ENCODE measurements around the gene TEKT1.

TEKT1 gene

GRCh38 chr17:6757747-6758146 lies 73.8 kb downstream of the TEKT1 start:
- DNase-seq (ENCODE audit: low read depth), result no peak

GRCh38 chr17:6756425-6757031 lies 75.0 kb downstream of the TEKT1 start:
- no peak for DNase-seq (ENCODE audit: low read depth)

GRCh38 chr17:6755731-6756184 lies 75.8 kb downstream of the TEKT1 start, which contains the start of gene XAF1:
Gene XAF1, plus strand, starts transcription at chr17:6756046. Its CDS starts 33 bp downstream, at chr17:6756079.
- DNase-seq (ENCODE audit: low read depth), result peak; percentile 40

- DNase-seq (ENCODE audit: low read depth), result peak; percentile 50
These were observed 76.2 kb downstream of the TEKT1 start for GRCh38 chr17:6755281-6755680.

GRCh38 chr17:6753546-6753945 lies 78.0 kb downstream of the TEKT1 start:
- DNase-seq (ENCODE audit: low read depth), result no peak

- DNase-seq (ENCODE audit: low read depth), result peak; percentile 70
These were observed 78.5 kb downstream of the TEKT1 start for GRCh38 chr17:6753006-6753445.

GRCh38 chr17:6752068-6752909 lies 79.2 kb downstream of the TEKT1 start:
- DNase-seq (ENCODE audit: low read depth), result peak; percentile 100

- no peak for DNase-seq (ENCODE audit: low read depth)
These were observed 82.0 kb downstream of the TEKT1 start for GRCh38 chr17:6749519-6749918.

GRCh38 chr17:6748617-6749016 lies 82.9 kb downstream of the TEKT1 start:
- no peak for DNase-seq (ENCODE audit: low read depth)
